GM21360 (cell line): Measurements from ENCODE around the gene P2RX4.
"Not testable (repeated sequence)": the region's sequence is repeated elsewhere in the genome, so short reads cannot be mapped to it uniquely, and the experiment has no call there.

ENCODE experiments used
- ATAC-seq: cut with Tn5 transposase; IDR thresholded peaks from one replicate; pipeline ENCODE4 v1.9.1; 2021; ENCODE audit warnings: mild to moderate bottlenecking, moderate library complexity; ENCODE audit not compliant: unreplicated experiment

P2RX4 gene

GRCh38 chr12:121188227-121188626, 21.7 kb upstream of the P2RX4 start:
- ATAC-seq, result no peak

GRCh38 chr12:121189131-121189530, 20.8 kb upstream of the P2RX4 start:
- ATAC-seq, result no peak

GRCh38 chr12:121189619-121190155, 20.2 kb upstream of the P2RX4 start:
- no peak for ATAC-seq

DNA sequence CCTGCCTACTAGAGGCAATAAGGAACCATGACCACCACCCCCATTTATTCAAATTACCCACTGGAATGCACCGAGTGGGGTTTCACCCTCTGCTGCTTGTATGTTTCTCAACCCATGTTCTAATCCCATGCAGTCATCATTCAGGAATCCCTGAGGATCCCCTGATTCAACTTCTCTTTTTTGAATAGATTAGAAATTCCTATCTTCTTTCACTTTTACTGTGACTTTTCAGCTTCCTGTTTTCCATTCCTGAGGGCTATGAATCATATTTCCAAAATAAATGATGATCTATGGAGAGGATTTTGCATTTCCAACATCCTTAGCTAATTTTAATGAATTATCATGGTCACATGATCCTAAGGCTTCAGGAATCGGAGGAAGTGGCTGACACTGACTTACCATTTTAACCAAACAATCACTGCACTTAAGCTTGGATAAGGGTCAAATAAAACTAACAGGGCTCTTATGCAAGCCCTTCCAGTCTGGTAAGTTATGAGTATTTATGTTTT, 19.4 kb upstream of the P2RX4 start:
- no peak for ATAC-seq

GRCh38 chr12:121191151-121191550, 18.8 kb upstream of the P2RX4 start:
- ATAC-seq, result no peak

GRCh38 chr12:121196902-121197301, 13.0 kb upstream of the P2RX4 start:
- no peak for ATAC-seq

- ATAC-seq, result no peak
These were observed 11.0 kb upstream of the P2RX4 start for GRCh38 chr12:121198949-121199348.

DNA sequence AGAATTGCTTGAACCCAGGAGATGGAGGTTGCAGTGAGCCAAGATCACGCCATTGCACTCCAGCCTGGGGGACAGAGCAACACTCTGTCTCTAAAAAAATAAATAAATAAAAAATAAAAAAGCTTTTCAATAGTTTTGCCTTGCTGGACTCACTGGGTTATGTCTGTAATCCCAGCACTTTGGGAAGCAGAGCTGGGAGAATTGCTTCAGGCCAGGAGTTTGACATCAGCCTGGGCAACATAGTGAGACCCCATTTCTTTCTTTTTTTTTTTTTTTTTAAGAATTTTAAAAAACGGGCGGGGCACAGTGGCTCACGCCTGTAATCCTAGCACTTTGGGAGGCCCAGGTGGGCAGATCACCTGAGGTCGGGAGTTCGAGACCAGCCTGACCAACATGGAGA, 8.8 kb upstream of the P2RX4 start:
- not testable (repeated sequence) for ATAC-seq

GRCh38 chr12:121202407-121203355, 7.2 kb upstream of the P2RX4 start:
- ATAC-seq, result no peak

GRCh38 chr12:121203482-121203881, 6.4 kb upstream of the P2RX4 start:
- no peak for ATAC-seq

DNA sequence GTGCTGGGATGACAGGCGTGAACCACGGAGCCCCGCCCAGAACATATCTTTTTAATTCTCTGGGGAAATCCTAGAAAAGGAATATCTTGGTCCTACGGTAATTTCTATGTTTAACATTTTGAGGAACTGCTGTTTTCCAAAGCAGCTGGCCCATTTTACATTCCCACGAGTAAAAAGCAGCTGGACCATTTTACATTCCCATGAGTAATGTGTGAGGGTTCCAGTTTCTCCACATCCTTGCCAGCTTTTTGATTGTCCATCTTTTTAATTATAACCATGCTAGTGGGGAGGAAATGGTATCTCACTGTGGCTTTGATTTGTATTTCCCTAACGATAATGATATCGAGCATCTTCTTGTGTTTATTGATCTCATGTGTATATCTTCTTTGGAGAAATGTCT, 4.4 kb upstream of the P2RX4 start:
- no peak for ATAC-seq

GRCh38 chr12:121208571-121208970, 1.4 kb upstream of the P2RX4 start:
- not testable (repeated sequence) for ATAC-seq

GRCh38 chr12:121209221-121209620, 708 bp upstream of the P2RX4 start:
- no peak for ATAC-seq

- ATAC-seq, result no peak
These were observed 2.9 kb downstream of the P2RX4 start for GRCh38 chr12:121212875-121213274.

DNA sequence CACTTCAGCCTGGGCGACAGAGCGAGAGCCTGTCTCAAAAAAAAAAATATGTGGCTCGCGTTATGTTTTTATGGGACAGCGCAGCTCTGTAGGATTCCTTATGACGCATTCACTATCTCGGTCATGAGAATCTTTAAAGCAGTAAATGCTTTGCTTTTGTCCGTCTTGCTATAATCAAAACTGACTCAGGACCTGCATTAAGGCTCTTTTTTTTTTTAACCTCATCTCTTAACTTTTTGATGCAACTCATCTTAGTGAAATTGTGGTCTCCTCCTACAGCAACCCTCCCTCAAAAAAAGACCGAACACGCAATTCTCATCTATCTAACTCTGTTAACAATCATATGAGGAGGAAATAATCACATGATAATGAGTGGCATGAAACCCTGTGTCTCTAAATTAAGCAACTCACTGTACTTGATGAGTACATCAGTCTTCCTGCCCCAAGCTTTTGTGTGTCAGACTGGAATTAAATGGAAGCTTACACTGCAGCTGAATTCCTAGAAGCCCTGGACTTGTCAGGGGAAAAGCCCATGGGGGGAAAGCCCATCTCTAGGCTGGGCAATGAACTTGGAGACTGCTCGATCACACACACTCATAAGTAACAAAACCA, 4.3 kb downstream of the P2RX4 start:
- no peak for ATAC-seq

DNA sequence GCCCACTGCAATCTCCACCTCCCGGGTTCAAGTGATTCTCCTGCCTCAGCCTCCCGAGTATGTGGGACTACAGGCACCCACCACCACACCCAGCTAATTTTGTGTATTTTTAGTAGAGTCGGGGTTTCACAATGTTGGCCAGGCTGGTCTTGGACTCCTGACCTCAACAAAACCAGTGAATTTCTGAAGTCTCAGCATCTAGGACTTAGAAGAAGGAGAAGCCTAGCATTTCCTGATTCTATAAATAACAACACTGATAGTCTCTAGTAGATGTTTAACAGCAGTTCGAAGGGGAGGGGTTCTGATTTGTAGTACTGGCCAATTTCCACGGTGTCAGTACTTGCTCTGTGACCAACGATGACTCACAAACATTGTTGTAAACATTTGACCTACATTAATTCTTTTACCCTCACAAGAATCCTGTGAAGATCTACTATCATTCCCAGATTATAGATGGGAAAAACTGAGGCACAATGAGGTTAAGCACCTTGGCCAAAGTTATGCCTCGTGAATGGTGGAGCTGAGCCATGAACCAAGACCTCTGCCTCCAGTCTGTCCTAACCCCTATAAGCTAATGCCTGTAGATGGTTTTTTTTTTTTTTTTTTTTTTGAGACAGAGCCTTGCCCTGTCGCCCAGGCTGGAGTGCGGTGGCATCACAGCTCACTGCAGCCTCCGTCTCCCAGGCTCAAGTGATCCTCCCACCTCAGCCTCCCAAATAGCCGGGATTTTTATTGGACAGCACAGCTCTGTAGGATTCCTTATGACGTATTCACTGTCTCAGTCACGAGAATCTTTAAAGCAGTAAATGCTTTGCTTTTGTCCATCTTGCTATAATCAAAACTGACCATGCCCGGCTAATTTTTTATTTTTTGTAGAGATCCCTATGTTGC, 5.2 kb downstream of the P2RX4 start:
- ATAC-seq, result no peak

DNA sequence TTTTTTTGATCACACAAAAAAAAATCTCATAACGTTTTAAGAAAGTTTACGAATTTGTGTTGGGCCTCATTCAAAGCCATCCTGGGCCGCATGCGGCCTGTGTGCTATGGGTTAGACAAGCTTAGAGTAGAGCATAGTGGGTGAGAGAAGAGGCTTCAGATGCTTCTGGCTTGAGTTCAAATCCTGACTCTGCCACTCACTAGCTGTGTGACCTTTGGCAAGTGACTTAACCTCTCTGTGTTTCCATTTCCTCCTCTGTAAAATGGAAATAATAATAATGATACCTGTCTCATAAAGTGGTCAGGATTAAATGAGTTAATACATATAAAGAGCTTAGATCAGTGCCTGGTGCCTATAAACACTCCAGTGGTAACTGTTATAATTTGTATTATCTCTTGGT, 6.2 kb downstream of the P2RX4 start:
- ATAC-seq, result no peak

DNA sequence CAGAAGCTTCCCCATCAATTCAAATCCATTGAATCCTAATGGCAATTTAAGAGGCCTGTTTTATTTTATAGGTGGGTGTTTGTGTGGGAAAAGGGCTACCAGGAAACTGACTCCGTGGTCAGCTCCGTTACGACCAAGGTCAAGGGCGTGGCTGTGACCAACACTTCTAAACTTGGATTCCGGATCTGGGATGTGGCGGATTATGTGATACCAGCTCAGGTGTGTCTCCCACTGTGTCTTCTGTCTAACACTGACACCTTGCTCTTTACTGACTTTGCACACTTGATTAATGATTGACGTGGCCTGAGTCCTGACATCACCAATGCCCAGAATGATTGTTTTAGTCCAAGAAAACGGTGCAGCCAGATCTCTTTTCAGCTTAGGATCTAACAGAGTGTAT, 7.1 kb downstream of the P2RX4 start:
- ATAC-seq, result no peak

DNA sequence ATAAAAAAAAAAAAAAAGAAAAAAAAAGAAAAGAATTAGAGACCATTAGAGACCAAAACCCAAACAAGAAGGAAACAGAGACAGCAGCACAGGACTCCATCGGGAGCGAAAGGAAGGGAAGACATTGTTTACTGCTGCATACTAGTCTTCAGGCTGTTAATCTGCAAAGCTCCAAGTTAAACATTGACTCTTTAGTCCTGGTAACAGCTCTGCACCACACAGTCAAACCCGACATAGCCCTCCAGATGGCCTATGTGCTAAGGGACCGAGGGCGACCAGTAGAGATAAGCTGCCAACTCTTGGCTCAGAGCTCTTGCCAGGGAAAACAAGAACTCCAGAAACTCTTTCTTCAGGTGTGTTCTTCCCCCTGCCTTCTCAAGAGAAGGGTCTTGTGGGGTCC, 7.8 kb downstream of the P2RX4 start:
- ATAC-seq, result no peak

- ATAC-seq, result no peak
These were observed 8.8 kb downstream of the P2RX4 start for GRCh38 chr12:121218588-121219352.
